Lung (tissue), 12 donors: ENCODE data around the gene GUCY1A2. TPM values are rescaled to one million over a fixed set of nuclear protein-coding genes. Genes with fewer than 3 reads are reported as not detected.

ENCODE experiments used
- ATAC-seq: fragments of 200-7000 bp; cut with Tn5 transposase; one replicate; pipeline ENCODE4 v1.9.1; 2020; ENCODE audit warnings: moderate number of reproducible peaks; ENCODE audit not compliant: insufficient read depth, low FRiP score
- DNase-seq, 3 donors: peaks; one replicate each; pipeline ENCODE4 v3.0.0-alpha.2; 2013 to 2017
- H3K27ac ChIP-seq, 2 donors: one replicate each; pipeline ENCODE4 v1.5.1; 2013; ENCODE audit warnings: mild to moderate bottlenecking in 2 of 2, moderate library complexity in 2 of 2, control low read depth in 1 of 2, inconsistent platforms in 1 of 2, low read depth in 1 of 2, low read length in 1 of 2
- H3K27me3 ChIP-seq, 3 donors: one replicate each; pipeline ENCODE4 v1.5.1; 2013; ENCODE audit warnings: low read length in 2 of 3; ENCODE audit not compliant: control insufficient read depth in 3 of 3, insufficient read depth in 3 of 3
- H3K36me3 ChIP-seq, 4 donors: one replicate each; pipeline ENCODE4 v1.5.1; 2013; ENCODE audit warnings: low read length in 4 of 4, mild to moderate bottlenecking in 1 of 4, moderate library complexity in 1 of 4; ENCODE audit not compliant: control insufficient read depth in 4 of 4, insufficient read depth in 4 of 4
- H3K4me1 ChIP-seq, 5 donors: one replicate each; pipeline ENCODE4 v1.5.1; 2013; ENCODE audit warnings: low read length in 5 of 5, mild to moderate bottlenecking in 2 of 5, moderate library complexity in 1 of 5; ENCODE audit not compliant: control insufficient read depth in 5 of 5, insufficient read depth in 5 of 5
- H3K4me3 ChIP-seq: one replicate; pipeline ENCODE4 v1.5.1; 2013; ENCODE audit warnings: mild to moderate bottlenecking, control low read depth, moderate library complexity
- H3K9ac ChIP-seq, 2 donors: one replicate each; pipeline ENCODE4 v1.5.1; 2013; ENCODE audit warnings: low read length in 2 of 2, control low read depth in 1 of 2; ENCODE audit not compliant: insufficient read depth in 1 of 2
- H3K9me3 ChIP-seq, 4 donors: one replicate each; pipeline ENCODE4 v1.5.1; 2013; ENCODE audit warnings: low read length in 3 of 4, mild to moderate bottlenecking in 1 of 4, moderate library complexity in 1 of 4; ENCODE audit not compliant: control insufficient read depth in 4 of 4, insufficient read depth in 3 of 4
- CTCF ChIP-seq: IDR thresholded peaks from 2 replicates; pipeline ENCODE4 v1.5.1; 2012; ENCODE audit warnings: mild to moderate bottlenecking; ENCODE audit errors: control extremely low read depth, extremely low read depth
- WGBS, 2 donors: extraction: QIAGEN DNeasy Blood & Tissue Kit; methylation state at CpG; one replicate each; pipeline ENCODE4 v1.1.7; 2013; 5-methylcytosine and 5-hydroxymethylcytosine counted together
- polyA plus RNA-seq, 2 donors: library from polyadenylated mRNA; stranded (reverse); fragments of 200-250 nt; gene quantifications; one replicate each; pipeline ENCODE4 v1.2.1, GENCODE V29; 2013
- total RNA-seq, 2 donors: library from RNA; depleted of rRNA in 1 of 2; stranded (reverse); fragments of >200 nt in 1 of 2; gene quantifications; one replicate each; pipeline ENCODE4 v1.2.1, GENCODE V29; 2014 to 2021
- donor health status: control.
- donor health status: control.
- donor health status: Bipolar disorder and iron deficiency.
- donor health status: healthy.
- donor health status: DM: yes; HTN: yes; CAD: no.

The GUCY1A2 gene
- total and polyA plus RNA-seq, 4 donors = 1.3 to 55.2 (median 5.7) TPM

DNA sequence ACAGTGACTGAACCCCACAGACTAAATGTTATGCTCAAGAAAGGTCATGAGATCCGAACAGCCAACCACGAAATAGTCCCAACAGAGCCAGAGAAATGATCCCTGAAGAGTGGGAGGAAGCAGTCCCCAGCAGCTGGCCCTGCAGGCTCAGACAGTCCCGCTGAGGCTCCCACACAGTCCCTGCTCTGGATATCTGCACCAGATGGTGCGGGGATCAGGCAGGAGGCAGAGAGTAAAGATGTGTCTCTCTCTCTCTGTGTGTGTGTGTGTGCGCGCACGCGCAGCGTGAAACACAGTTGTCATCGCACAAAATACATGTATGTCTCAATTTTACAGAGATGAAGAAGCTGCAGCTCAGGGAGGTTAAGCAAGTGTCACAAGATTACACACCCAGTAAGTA lies 27.9 kb downstream of the GUCY1A2 start:
- H3K9ac ChIP-seq = no peak overlapping the region
- no peaks in the 10 kb centered on the region for H3K9me3 ChIP-seq
- ATAC-seq (no peak), DNase-seq (peak in 2 of 3 donors; percentile 40 to 54)
- no peak overlapping the region for H3K27ac ChIP-seq
- WGBS, 2 donors = 85 to 88% methylated on average over 10 of the region's 10 CpGs
- TF ChIP-seq CTCF = no peak
- H3K36me3 ChIP-seq = no peaks in the 10 kb centered on the region
- H3K27me3 ChIP-seq = no peaks in the 10 kb centered on the region
- H3K4me3 ChIP-seq = no peak overlapping the region
- peaks cover 0 to 50% (median 19%) of the 10 kb centered on the region in 5 donors for H3K4me1 ChIP-seq

GRCh38 chr11:106989078-106989455 lies 29.2 kb downstream of the GUCY1A2 start:
- TF ChIP-seq CTCF = no peak
- no peaks in the 10 kb centered on the region for H3K27me3 ChIP-seq
- H3K36me3 ChIP-seq = no peaks in the 10 kb centered on the region
- H3K9ac ChIP-seq = peak overlapping the region in 1 of 2 donors; percentile 40
- no peaks in the 10 kb centered on the region for H3K9me3 ChIP-seq
- no peak overlapping the region for H3K4me3 ChIP-seq
- peaks cover 0 to 57% (median 19%) of the 10 kb centered on the region in 5 donors for H3K4me1 ChIP-seq
- DNase-seq = no peak
- 87 to 91% methylated on average over 1 of the region's 1 CpG for WGBS, 2 donors
- peak overlapping the region in 1 of 2 donors; percentile 54 for H3K27ac ChIP-seq
- no peak for ATAC-seq

- H3K27ac ChIP-seq = peak overlapping the region; percentile 54 to 59
- DNase-seq (peak; percentile 75 to 94 (median 93)), ATAC-seq (peak; percentile 46)
- no peak overlapping the region for H3K4me3 ChIP-seq
- TF ChIP-seq CTCF = no peak
- peaks cover 0 to 64% (median 19%) of the 10 kb centered on the region in 5 donors for H3K4me1 ChIP-seq
- 56 to 64% methylated on average over 2 of the region's 2 CpGs for WGBS, 2 donors
- no peaks in the 10 kb centered on the region for H3K27me3 ChIP-seq
- no peaks in the 10 kb centered on the region for H3K36me3 ChIP-seq
- H3K9me3 ChIP-seq = no peaks in the 10 kb centered on the region
- H3K9ac ChIP-seq = peak overlapping the region in 1 of 2 donors; percentile 40
These were observed 29.9 kb downstream of the GUCY1A2 start for GRCh38 chr11:106988151-106989077.
